Measurements from ENCODE around the gene CHI3L1.

DNA sequence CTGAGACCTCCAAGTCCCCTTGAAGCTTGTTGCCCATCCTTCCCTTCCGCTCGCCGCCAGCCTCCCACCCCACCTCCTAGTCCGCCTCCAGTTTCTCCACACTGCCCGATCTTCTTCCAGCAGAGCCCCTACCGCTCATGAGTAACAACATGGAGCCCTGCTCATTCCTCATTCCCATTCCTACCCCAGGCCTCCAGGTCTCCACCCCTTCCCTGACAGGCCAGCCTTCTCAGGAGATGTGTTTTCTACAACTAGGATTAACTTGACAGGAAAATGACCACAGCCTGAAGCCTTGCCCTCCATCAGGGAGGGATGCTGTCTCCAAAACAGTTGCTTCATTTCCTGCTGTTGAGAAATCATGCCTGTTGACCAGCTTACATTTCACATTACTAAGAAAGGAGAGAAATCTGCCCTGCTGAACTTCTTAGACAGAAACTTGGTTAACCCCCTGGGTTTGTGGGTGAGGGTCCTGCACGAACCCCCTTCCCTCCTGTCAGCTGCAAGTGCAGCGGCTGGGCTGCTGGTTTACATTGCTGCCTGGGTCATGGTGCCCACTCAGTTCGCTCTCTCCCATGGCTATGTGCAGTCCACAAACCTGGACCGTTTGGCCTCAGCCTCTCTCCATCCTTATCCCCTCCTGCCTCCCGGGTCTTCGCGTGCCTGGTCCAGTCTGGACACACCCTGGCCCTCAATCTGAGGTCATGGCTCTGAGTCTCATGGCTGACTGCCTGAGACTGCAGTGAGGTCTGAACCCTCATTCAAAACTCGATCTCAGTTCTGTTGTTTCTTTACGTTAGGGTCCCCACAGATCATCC is 16.1 kb upstream of the CHI3L1 start:
- TF ChIP-seq FOXM1 (IDR thresholded peaks at IDR 0.05; ENCODE audit: low read depth): no peak
- TF ChIP-seq, protein P1, sequence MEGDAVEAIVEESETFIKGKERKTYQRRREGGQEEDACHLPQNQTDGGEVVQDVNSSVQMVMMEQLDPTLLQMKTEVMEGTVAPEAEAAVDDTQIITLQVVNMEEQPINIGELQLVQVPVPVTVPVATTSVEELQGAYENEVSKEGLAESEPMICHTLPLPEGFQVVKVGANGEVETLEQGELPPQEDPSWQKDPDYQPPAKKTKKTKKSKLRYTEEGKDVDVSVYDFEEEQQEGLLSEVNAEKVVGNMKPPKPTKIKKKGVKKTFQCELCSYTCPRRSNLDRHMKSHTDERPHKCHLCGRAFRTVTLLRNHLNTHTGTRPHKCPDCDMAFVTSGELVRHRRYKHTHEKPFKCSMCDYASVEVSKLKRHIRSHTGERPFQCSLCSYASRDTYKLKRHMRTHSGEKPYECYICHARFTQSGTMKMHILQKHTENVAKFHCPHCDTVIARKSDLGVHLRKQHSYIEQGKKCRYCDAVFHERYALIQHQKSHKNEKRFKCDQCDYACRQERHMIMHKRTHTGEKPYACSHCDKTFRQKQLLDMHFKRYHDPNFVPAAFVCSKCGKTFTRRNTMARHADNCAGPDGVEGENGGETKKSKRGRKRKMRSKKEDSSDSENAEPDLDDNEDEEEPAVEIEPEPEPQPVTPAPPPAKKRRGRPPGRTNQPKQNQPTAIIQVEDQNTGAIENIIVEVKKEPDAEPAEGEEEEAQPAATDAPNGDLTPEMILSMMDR (IDR thresholded peaks at IDR 0.05): no peak
- no peak for TF ChIP-seq FOXJ3 (CRISPR knock-in tag; IDR thresholded peaks at IDR 0.05)
- TF ChIP-seq POLR2AphosphoS5 (IDR thresholded peaks at IDR 0.05; ENCODE audit: low read depth, low read length): no peak
- no peak for TF ChIP-seq EZH2phosphoT487 (IDR thresholded peaks at IDR 0.05; ENCODE audit: borderline replicate concordance, low read depth)
- no peak for TF ChIP-seq CHD2 (IDR thresholded peaks at IDR 0.05; ENCODE audit: low read length, partially characterized antibody)
- TF ChIP-seq, protein P2, sequence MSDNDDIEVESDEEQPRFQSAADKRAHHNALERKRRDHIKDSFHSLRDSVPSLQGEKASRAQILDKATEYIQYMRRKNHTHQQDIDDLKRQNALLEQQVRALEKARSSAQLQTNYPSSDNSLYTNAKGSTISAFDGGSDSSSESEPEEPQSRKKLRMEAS (IDR thresholded peaks at IDR 0.05; ENCODE audit: low read depth): no peak
- no peak for TF ChIP-seq USF1 (IDR thresholded peaks at IDR 0.05; ENCODE audit: borderline replicate concordance, low read depth)
- no peak for TF ChIP-seq TAF1 (IDR thresholded peaks at IDR 0.05; ENCODE audit: borderline replicate concordance, low read depth, low read length)
- TF ChIP-seq ELF1 (IDR thresholded peaks at IDR 0.05): no peak
- TF ChIP-seq, protein P3, sequence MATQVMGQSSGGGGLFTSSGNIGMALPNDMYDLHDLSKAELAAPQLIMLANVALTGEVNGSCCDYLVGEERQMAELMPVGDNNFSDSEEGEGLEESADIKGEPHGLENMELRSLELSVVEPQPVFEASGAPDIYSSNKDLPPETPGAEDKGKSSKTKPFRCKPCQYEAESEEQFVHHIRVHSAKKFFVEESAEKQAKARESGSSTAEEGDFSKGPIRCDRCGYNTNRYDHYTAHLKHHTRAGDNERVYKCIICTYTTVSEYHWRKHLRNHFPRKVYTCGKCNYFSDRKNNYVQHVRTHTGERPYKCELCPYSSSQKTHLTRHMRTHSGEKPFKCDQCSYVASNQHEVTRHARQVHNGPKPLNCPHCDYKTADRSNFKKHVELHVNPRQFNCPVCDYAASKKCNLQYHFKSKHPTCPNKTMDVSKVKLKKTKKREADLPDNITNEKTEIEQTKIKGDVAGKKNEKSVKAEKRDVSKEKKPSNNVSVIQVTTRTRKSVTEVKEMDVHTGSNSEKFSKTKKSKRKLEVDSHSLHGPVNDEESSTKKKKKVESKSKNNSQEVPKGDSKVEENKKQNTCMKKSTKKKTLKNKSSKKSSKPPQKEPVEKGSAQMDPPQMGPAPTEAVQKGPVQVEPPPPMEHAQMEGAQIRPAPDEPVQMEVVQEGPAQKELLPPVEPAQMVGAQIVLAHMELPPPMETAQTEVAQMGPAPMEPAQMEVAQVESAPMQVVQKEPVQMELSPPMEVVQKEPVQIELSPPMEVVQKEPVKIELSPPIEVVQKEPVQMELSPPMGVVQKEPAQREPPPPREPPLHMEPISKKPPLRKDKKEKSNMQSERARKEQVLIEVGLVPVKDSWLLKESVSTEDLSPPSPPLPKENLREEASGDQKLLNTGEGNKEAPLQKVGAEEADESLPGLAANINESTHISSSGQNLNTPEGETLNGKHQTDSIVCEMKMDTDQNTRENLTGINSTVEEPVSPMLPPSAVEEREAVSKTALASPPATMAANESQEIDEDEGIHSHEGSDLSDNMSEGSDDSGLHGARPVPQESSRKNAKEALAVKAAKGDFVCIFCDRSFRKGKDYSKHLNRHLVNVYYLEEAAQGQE (IDR thresholded peaks at IDR 0.05; ENCODE audit: low read depth, low read length): no peak
- no peak for TF ChIP-seq USF2 (IDR thresholded peaks at IDR 0.05; ENCODE audit: borderline replicate concordance, low read depth, low read length)
- TF ChIP-seq MEF2A (IDR thresholded peaks at IDR 0.05; ENCODE audit: borderline replicate concordance, low read depth): no peak
- no peak for TF ChIP-seq RXRA (IDR thresholded peaks at IDR 0.05; ENCODE audit: borderline replicate concordance, low read depth)

All from SK-N-SH (cell line).